GM19025 (cell line): ENCODE measurements around the gene ADD1.
"Not testable (repeated sequence)": the region's sequence is repeated elsewhere in the genome, so short reads cannot be mapped to it uniquely, and the experiment has no call there.

Experiments
- ATAC-seq: cut with Tn5 transposase; IDR thresholded peaks from one replicate; pipeline ENCODE4 v1.9.1; 2021; ENCODE audit warnings: mild to moderate bottlenecking, low read depth, moderate library complexity; ENCODE audit not compliant: unreplicated experiment

Gene ADD1

DNA sequence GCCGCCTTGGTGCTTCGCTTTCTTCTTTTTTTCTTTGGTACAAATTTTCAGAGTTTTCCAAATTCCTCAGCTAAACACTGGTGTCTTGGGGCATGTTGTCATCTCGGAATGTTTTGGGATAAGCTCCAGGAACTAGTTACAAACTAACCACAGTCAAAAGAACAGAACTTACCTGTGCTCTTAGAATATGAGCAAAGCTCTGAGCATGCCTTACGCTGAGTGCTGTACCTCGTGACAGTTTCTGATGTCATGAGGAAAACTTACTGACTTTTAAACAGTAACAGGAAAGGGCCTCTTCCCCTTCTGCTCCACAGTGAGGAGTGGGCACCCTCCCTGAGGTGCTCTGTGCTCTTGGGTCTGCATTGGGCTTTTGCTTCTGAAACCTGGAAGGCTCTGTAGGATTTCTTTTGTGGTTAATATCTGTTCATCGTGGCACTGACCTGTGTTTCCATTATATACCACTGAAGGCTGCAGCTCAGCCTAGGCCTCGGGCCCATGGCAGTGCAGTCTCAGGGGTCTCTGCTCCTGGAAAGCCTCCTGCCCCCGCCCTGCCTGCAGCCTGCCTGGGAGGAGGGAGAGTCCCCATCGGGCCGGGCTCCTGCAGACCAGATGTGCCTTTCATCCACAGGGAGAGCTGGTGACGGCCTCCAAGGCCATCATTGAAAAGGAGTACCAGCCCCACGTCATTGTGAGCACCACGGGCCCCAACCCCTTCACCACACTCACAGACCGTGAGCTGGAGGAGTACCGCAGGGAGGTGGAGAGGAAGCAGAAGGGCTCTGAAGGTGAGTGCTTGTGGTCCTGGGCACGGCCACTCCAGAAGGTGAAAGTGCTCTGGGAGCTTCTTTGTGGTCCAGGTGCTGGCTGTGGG is 70.8 kb downstream of the ADD1 start:
- ATAC-seq: no peak

DNA sequence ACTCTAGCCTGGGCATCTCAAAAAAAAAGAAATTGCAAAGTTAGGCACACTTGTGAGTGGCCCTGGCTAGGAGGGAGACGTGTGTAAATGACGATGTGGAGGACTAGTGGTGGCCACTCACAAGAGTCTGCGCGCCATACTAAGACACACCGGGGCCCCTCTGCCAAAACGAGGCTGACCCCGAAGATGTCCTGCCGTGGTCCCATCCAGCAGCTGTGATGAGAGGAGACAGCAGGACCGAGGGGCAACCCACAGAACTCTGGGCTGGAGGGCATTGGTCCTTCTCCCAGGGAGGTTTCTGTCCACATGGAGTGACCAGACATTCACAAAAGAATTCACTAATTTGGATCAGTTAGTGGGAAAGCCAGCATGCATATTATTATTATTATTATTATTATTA is 72.1 kb downstream of the ADD1 start:
- ATAC-seq: no peak

DNA sequence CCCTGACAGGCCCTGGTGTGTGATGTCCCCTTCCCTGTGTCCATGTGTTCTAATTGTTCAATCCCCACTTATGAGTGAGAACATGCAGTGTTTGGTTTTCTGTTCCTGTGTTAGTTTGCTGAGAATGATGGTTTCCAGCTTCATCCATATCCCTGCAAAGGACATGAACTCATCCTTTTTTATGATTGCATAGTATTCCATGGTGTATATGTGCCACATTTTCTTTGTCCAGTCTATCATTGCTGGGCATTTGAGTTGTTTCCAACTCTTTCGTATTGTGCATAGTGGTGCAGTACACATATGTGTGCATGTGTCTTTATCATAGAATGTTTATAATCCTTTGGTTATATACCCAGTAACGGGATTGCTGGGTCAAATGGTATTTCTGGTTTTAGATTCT is 73.1 kb downstream of the ADD1 start:
- ATAC-seq: not testable (repeated sequence)

DNA sequence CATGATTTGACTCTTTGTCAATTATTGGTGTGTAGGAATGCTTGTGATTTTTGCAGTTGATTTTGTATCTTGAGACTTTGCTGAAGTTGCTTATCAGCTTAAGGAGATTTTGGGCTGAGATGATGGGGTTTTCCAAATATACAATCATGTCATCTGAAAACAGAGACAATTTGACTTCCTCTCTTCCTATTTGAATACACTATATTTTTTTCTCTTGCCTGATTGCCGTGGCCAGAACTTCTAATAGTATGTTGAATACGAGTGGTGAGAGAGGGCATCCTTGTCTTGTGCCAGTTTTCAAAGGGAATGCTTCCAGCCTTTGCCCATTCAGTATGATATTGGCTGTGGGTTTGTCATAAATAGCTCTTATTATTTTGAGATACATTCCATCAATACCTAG is 74.7 kb downstream of the ADD1 start:
- ATAC-seq: not testable (repeated sequence)

GRCh38 chr4:2918714-2919113 is 75.1 kb downstream of the ADD1 start:
- not testable (repeated sequence) for ATAC-seq

DNA sequence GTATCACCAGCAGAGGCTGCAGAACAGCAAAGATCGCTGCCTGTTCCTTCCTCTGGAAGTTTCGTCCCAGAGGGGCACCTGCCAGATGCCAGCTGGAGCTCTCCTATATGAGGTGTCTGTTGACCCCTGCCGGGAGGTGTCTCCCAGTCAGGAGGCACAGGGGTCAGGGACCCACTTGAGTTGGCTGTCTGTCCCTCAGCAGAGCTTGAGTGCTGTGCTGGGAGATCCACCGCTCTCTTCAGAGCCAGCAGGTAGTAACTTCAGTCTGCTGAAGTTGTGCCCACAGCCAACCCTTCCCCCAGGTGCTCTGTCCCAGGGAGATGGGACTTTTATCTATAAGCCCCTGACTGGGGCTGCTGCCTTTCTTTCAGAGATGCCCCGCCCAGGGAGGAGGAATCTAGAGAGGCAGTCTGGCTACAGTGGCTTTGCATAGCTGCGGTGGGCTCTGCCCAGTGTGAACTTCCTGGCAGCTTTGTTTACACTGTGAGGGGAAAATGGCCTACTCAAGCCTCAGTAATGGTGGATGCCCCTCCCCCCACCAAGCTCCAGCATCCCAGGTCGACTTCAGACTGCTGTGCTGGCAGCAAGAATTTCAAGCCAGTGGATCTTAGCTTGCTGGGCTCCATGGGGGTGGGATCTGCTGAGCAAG is 78.9 kb downstream of the ADD1 start:
- not testable (repeated sequence) for ATAC-seq

DNA sequence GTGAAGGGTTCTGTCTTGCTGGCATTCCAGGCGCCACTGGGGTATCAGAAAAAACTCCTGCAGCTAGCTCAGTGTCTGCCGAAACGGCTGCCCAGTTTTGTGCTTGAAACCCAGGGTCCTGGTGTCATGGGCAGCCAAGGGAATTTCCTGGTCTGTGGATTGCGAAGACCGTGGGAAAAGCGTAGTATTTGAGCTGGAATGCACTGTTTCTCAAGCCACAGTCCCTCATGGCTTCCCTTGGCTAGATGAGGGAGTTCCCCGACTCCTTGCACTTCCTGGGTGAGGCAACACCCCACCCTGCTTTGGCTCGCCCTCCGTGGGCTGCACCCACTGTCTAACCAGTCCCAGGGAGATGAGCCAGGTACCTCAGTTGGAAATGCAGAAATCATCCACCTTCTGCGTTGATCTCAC is 79.5 kb downstream of the ADD1 start:
- no peak for ATAC-seq

- no peak for ATAC-seq
These were observed 80.1 kb downstream of the ADD1 start for GRCh38 chr4:2923668-2924173.

DNA sequence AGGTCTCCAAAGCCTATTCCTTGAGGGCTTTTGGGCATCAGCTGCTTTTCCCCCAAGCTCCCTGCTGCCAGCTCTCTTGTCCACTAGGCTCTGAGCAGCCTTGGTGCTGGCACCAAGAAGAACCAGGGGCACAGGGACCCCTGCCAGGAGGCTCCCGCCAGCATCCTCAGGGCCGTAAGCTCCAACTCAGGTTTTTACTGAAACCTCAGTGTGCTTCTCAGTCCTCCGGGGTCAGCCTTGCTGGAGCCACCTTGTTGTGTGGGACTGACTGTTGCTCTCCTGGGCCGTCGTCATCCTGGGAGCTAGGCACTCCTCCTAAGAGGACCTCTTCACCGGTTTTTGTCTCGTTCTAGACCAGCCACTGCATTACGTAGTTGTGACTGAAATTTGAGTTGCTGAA is 80.6 kb downstream of the ADD1 start:
- ATAC-seq: no peak

- no peak for ATAC-seq
These were observed 81.2 kb downstream of the ADD1 start for GRCh38 chr4:2924765-2925301.

DNA sequence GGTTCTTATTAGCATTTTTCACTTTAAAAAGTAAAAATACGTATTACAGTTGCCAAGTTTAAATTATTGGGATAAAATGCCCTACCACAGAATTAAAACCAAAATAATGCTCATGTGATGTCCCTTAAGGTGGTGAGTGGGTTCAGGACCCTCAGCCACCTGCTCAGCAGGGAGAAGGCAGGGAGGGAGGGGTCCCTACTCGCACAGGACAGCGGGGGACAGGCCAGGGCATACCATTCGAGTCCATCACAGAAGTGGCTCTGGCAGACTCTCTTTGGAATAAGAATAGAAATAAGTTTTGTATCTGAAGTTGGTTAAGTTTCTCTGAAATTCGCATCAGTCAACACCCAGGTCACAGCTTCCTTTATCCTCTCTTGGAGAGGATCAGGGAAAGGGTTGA is 81.9 kb downstream of the ADD1 start:
- ATAC-seq: no peak

DNA sequence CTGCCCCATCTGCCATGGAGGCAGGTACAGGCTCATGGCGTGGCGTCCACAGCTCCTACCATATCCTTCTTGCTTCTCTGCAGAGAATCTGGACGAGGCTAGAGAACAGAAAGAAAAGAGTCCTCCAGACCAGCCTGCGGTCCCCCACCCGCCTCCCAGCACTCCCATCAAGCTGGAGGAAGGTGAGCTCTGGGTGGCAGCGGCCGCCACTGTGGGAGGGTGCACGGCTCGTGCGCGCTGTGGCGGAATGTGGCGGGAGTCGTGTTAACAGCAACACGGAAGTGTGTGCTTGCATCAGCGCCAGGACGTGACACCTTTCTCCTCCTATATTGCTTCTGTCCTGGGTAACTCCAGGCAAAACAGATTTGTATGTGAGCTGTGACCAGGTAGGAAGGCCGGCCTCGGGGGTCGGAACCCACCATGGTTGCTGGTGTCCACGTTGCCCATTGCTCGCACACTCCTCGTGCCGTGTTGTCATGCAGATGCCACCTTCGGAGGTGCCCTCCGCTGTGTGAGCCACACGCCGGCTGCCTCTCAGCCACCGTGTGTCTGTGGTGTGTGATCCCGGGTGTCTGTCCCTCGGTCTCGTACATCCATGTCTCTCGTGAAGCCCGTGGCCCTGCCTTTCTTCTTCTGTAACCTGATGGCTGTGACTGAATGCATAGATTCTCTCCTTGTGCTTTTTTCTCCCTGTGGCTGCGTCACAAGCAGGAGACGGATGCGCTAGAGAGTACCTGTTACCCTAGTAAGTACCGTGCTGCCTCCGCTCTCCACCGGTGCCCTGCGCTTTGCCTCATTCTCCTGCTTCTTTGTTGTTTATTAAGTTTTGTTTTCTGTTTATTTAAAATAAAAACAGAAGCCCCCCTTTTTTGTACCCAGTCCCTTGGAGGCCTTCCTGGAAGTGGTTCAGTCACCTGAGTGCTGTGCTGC is 82.6 kb downstream of the ADD1 start:
- ATAC-seq: no peak

GRCh38 chr4:2927016-2927695 is 83.5 kb downstream of the ADD1 start:
- ATAC-seq: no peak

- ATAC-seq: no peak
These were observed 84.0 kb downstream of the ADD1 start for GRCh38 chr4:2927696-2928075.

DNA sequence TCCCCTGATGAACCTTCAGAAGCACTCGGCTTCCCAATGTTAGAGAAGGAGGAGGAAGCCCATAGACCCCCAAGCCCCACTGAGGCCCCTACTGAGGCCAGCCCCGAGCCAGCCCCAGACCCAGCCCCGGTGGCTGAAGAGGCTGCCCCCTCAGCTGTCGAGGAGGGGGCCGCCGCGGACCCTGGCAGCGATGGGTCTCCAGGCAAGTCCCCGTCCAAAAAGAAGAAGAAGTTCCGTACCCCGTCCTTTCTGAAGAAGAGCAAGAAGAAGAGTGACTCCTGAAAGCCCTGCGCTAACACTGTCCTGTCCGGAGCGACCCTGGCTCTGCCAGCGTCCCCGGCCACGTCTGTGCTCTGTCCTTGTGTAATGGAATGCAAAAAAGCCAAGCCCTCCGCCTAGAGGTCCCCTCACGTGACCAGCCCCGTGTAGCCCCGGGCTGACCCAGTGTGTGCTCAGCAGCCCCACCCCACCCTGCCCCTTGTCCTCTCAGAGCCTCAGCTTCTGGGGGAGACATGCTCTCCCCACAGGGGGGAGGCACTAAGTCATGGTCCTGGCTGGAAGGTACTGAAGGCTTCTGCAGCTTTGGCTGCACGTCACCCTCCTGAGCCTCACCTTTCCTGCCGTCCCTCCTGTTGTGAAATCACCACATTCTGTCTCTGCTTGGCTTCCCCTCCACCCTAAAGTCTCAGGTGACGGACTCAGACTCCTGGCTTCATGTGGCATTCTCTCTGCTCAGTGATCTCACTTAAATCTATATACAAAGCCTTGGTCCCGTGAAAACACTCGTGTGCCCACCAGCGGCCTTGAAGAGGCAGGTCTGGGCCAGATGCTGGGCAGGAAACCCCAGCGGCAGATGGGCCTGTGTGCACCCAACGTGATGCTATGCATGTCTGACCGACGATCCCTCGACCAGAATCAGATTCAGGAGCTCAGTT is 84.9 kb downstream of the ADD1 start:
- no peak for ATAC-seq

- ATAC-seq: no peak
These were observed 85.8 kb downstream of the ADD1 start for GRCh38 chr4:2929469-2929868.

DNA sequence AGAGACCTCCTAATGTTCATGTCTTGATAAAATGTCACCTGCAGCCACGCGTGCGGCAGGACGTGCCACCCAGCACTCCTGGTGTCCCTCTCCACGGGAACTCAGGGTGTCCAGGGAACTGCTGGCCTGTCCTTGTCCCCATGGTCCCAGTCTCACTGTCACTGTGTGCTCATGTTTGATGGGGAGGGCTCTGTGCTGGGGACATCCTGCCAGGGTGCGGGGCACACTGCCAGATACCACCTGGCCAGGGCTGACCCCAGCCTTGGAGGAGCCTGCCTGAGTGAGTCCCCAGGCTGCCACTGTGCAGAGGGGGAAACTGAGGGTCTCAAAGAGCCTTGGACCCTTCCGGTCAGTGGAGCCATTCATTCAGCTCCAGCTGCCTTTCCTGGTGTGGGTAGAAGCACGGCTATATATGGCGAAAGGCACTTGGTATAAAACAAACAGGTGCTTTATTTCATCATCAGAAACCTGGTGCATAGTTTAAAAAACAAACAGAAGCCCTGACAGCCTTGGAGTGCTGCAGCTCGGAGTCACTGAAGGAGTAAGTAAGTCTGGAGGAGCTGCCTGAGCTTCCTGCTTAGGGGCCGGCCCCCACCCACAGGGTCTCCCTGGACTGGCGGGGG is 86.6 kb downstream of the ADD1 start:
- ATAC-seq: no peak

- no peak for ATAC-seq
These were observed 87.3 kb downstream of the ADD1 start for GRCh38 chr4:2930758-2931511.
